PC-3 (cell line): Measurements from ENCODE around the gene MED1. TPM values are rescaled to one million over a fixed set of nuclear protein-coding genes. Genes with fewer than 3 reads are reported as not detected.
"Not testable (repeated sequence)": the region's sequence is repeated elsewhere in the genome, so short reads cannot be mapped to it uniquely, and the experiment has no call there.

ENCODE experiments used
- ATAC-seq: fragments of 200-7000 bp; cut with Tn5 transposase; 2 replicates; pipeline ENCODE4 v1.9.1; 2020; ENCODE audit warnings: mild to moderate bottlenecking, moderate library complexity
- BruUV-seq: library from RNA; stranded (reverse); fragments of 400-500 nt; replicated peaks from 2 replicates; lab custom pipeline; 2021; lab: Mats Ljungman, UMichigan
- CTCF ChIA-PET: fragments of 300-600 bp; sonication (Branson Sonifier 250); formaldehyde crosslinking; loops from one replicate; lab custom pipeline; 2022; ENCODE audit warnings: antibody characterized with exemption; lab: Charles Lee
- POLR2A ChIA-PET: fragments of 300-600 bp; sonication (Branson Sonifier 250); formaldehyde crosslinking; loops from one replicate; lab custom pipeline; 2022; ENCODE audit warnings: antibody characterized with exemption; ENCODE audit not compliant: unreplicated experiment; lab: Charles Lee
- DNase-seq: peaks from one replicate; pipeline ENCODE4 v3.0.0-alpha.2; 2015
- H2AFZ ChIP-seq: fragments of 300-600 bp; sonication (generic); 2 replicates; pipeline ENCODE4 v1.6.0; 2016; ENCODE audit warnings: antibody characterized with exemption, low read length
- H3F3A ChIP-seq: fragments of 300-600 bp; sonication (generic); one replicate; pipeline ENCODE4 v1.6.0; 2017; ENCODE audit warnings: antibody characterized with exemption, low read length, control low read depth, mild to moderate bottlenecking; ENCODE audit not compliant: unreplicated experiment
- H3K27ac ChIP-seq: fragments of 300-600 bp; sonication (generic); 2 replicates; pipeline ENCODE4 v1.5.1; 2016; ENCODE audit warnings: mild to moderate bottlenecking, low read length
- H3K27me3 ChIP-seq: fragments of 300-600 bp; sonication (generic); 2 replicates; pipeline ENCODE4 v1.6.1; 2016; ENCODE audit warnings: low read length, mixed read lengths
- H3K36me3 ChIP-seq: fragments of 300-600 bp; sonication (generic); 2 replicates; pipeline ENCODE4 v1.6.1; 2016; ENCODE audit warnings: low read depth, mixed run types, low read length, mixed read lengths
- H3K4me1 ChIP-seq: fragments of 300-600 bp; sonication (generic); 2 replicates; pipeline ENCODE4 v1.5.1; 2016; ENCODE audit warnings: low read length; ENCODE audit not compliant: insufficient read depth
- H3K4me2 ChIP-seq: fragments of 300-600 bp; sonication (generic); 2 replicates; pipeline ENCODE4 v1.6.0; 2016; ENCODE audit warnings: low read length
- H3K4me3 ChIP-seq: fragments of 300-600 bp; sonication (generic); 2 replicates; pipeline ENCODE4 v1.5.1; 2016; ENCODE audit warnings: mild to moderate bottlenecking, low read length, mixed read lengths
- H3K79me2 ChIP-seq: fragments of 300-600 bp; sonication (generic); 2 replicates; pipeline ENCODE4 v1.6.1; 2017; ENCODE audit warnings: low read length, mixed read lengths
- H3K9ac ChIP-seq: fragments of 300-600 bp; sonication (generic); 2 replicates; pipeline ENCODE4 v1.6.0; 2016; ENCODE audit warnings: mild to moderate bottlenecking, low read length
- H3K9me2 ChIP-seq: fragments of 300-600 bp; sonication (generic); replicated peaks from 2 replicates; pipeline ENCODE4 v1.6.1; 2016; ENCODE audit warnings: mixed run types, low read length, mixed read lengths
- H3K9me3 ChIP-seq: fragments of 300-600 bp; sonication (generic); 2 replicates; pipeline ENCODE4 v1.6.1; 2016; ENCODE audit warnings: low read length, mixed read lengths
- H4K20me1 ChIP-seq: fragments of 300-600 bp; sonication (generic); 2 replicates; pipeline ENCODE4 v1.6.1; 2016; ENCODE audit warnings: low read length, mixed read lengths
- CTCF ChIP-seq: fragments of 300-600 bp; sonication (generic); conservative IDR thresholded peaks from 2 replicates; pipeline ENCODE4 v1.5.1; 2017; ENCODE audit warnings: antibody characterized with exemption, low read depth, mild to moderate bottlenecking, low read length
- EZH2 ChIP-seq: fragments of 300-600 bp; sonication (generic); IDR thresholded peaks from one replicate; pipeline ENCODE4 v1.6.1; 2017; ENCODE audit warnings: antibody characterized with exemption, mild to moderate bottlenecking, low read length; ENCODE audit not compliant: unreplicated experiment
- EZH2phosphoT487 ChIP-seq: fragments of 300-600 bp; sonication (generic); IDR thresholded peaks from 2 replicates; pipeline ENCODE4 v1.6.1; 2018; ENCODE audit warnings: mild to moderate bottlenecking, antibody characterized with exemption, low read length, borderline replicate concordance
- intact Hi-C: fragments of 100-400 bp; cut with micrococcal nuclease; formaldehyde crosslinking; loops from 2 replicates; pipeline ENCODE4 v1.9.0; 2023
- total RNA-seq: library from RNA; depleted of rRNA; stranded (reverse); fragments of >200 nt; gene quantifications from 2 replicates; pipeline ENCODE4 v1.2.3, GENCODE V29; 2014

Gene MED1
- total RNA-seq, 1 experiment from 2014 or later = 19.1 TPM

- no peaks in the 10 kb centered on the region for H4K20me1 ChIP-seq
- H3F3A ChIP-seq = no peaks in the 10 kb centered on the region
- no peaks in the 10 kb centered on the region for H3K9me3 ChIP-seq
- no peak for ATAC-seq
- no peak overlapping the region for H2AFZ ChIP-seq
- BruUV-seq = no TSS peak
- intact Hi-C loops = no loop called here
- no peaks in the 10 kb centered on the region for H3K9me2 ChIP-seq
- H3K4me2 ChIP-seq = no peak overlapping the region
- no peaks in the 10 kb centered on the region for H3K27me3 ChIP-seq
- H3K4me1 ChIP-seq = no peaks in the 10 kb centered on the region
- TF ChIP-seq EZH2 = no peak
- no peak for TF ChIP-seq CTCF
- TF ChIP-seq EZH2phosphoT487 = no peak
- no peak for DNase-seq
- no peaks in the 10 kb centered on the region for H3K79me2 ChIP-seq
- H3K9ac ChIP-seq = no peak overlapping the region
- H3K27ac ChIP-seq = no peak overlapping the region
- H3K36me3 ChIP-seq = no peaks in the 10 kb centered on the region
- POLR2A ChIA-PET = no interaction called here
- CTCF ChIA-PET = no interaction called here
- H3K4me3 ChIP-seq = no peak overlapping the region
Measured at GRCh38 chr17:39376434-39376833, 74.6 kb downstream of the MED1 start.

DNA sequence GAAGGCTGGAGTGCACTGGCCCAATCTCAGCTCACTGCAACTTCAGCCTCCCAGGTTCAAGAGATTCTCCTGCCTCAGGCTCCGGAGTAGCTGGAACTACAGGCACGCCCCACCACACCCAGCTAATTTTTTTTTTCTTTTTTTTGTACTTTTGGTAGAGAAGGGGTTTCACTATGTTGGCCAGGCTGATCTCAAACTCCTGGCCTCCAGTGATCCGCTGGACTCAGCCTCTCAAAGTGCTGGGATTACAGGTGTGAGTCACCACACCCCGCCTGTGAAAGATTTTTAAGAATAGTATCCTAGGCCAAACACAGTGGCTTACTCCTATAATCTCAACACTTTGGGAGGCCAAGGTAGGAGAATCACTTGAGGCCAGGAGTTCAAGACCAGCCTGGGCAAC, 83.3 kb downstream of the MED1 start:
- H3F3A ChIP-seq, H3K27me3 ChIP-seq, CTCF ChIA-PET, H3K27ac ChIP-seq, BruUV-seq, H3K79me2 ChIP-seq, DNase-seq, H3K9ac ChIP-seq, H3K4me1 ChIP-seq, POLR2A ChIA-PET, intact Hi-C loops, H3K4me3 ChIP-seq, H4K20me1 ChIP-seq, H3K9me3 ChIP-seq, H3K9me2 ChIP-seq, H3K4me2 ChIP-seq, H2AFZ ChIP-seq, ATAC-seq, H3K36me3 ChIP-seq: not testable (repeated sequence)

DNA sequence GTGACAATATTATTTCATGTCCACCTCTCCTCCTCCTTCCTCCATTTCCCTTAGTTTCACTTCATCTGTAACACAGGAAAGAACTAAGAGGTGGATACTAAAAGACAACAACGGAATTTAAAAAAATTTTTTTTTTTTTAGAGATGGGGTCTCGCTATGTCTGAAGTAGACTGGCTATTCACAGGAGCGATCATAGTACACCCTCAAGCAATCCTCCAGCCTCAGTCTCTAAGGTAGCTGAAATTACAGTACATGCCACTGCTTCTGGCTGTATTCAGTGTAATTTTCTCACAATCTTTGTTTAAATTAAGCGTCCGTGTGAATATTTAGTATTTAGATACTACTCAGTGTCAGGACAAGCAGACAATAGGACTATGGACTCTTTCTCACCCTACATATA, 85.2 kb downstream of the MED1 start:
- no peaks in the 10 kb centered on the region for H3K4me1 ChIP-seq
- no peaks in the 10 kb centered on the region for H3K9me2 ChIP-seq
- intact Hi-C loops = no loop called here
- no peaks in the 10 kb centered on the region for H4K20me1 ChIP-seq
- ATAC-seq (no peak), DNase-seq (no peak)
- POLR2A ChIA-PET = no interaction called here
- TF ChIP-seq EZH2 (no peak), EZH2phosphoT487 (no peak), CTCF (no peak)
- H3K79me2 ChIP-seq = no peaks in the 10 kb centered on the region
- H3K9me3 ChIP-seq = no peaks in the 10 kb centered on the region
- H3K27ac ChIP-seq = no peak overlapping the region
- no peak overlapping the region for H3K4me3 ChIP-seq
- H3K27me3 ChIP-seq = no peaks in the 10 kb centered on the region
- H3K36me3 ChIP-seq = no peaks in the 10 kb centered on the region
- no peak overlapping the region for H3K4me2 ChIP-seq
- no peak overlapping the region for H2AFZ ChIP-seq
- BruUV-seq = no TSS peak
- no peaks in the 10 kb centered on the region for H3F3A ChIP-seq
- CTCF ChIA-PET = no interaction called here
- no peak overlapping the region for H3K9ac ChIP-seq
